Trophoblast cell (in vitro differentiated cells and primary cell): ENCODE data around the gene GPR21.

ENCODE experiments used
- DNase-seq, 2 donors: peaks; one replicate each; pipeline ENCODE4 v3.0.0-alpha.2; 2016
- H2AFZ ChIP-seq: 2 replicates; pipeline ENCODE4 v1.6.1; 2013; ENCODE audit warnings: low read length, moderate library complexity, mild to moderate bottlenecking; ENCODE audit not compliant: insufficient read depth, poor library complexity
- H2AK5ac ChIP-seq: 2 replicates; pipeline ENCODE4 v1.6.1; 2013; ENCODE audit warnings: mild to moderate bottlenecking, low read length
- H2BK120ac ChIP-seq: 2 replicates; pipeline ENCODE4 v1.6.1; 2013; ENCODE audit warnings: low read length, mild to moderate bottlenecking, moderate library complexity; ENCODE audit not compliant: insufficient read depth, poor library complexity
- H2BK12ac ChIP-seq: 2 replicates; pipeline ENCODE4 v1.6.1; 2013; ENCODE audit warnings: mild to moderate bottlenecking, low read length, moderate library complexity
- H2BK5ac ChIP-seq: 2 replicates; pipeline ENCODE4 v1.6.1; 2013; ENCODE audit warnings: low read length, low read depth, moderate library complexity, mild to moderate bottlenecking; ENCODE audit not compliant: poor library complexity
- H3K14ac ChIP-seq: 2 replicates; pipeline ENCODE4 v1.6.1; 2013; ENCODE audit warnings: mild to moderate bottlenecking, low read length
- H3K18ac ChIP-seq: 2 replicates; pipeline ENCODE4 v1.6.1; 2013; ENCODE audit warnings: mild to moderate bottlenecking, low read length
- H3K23ac ChIP-seq: 2 replicates; pipeline ENCODE4 v1.6.1; 2013; ENCODE audit warnings: low read length
- H3K27ac ChIP-seq: 2 replicates; pipeline ENCODE4 v1.5.1; 2013; ENCODE audit warnings: low read depth, mild to moderate bottlenecking, inconsistent platforms, low read length, moderate library complexity
- H3K27me3 ChIP-seq: 2 replicates; pipeline ENCODE4 v1.6.1; 2013; ENCODE audit warnings: inconsistent platforms, mild to moderate bottlenecking, low read length, moderate library complexity; ENCODE audit not compliant: insufficient read depth
- H3K36me3 ChIP-seq, 2 experiments: 1 replicate in 1 of 2; 2 replicates in 1 of 2; pipeline ENCODE4 v1.6.1; 2013; ENCODE audit warnings: low read length in 2 of 2, mild to moderate bottlenecking in 2 of 2, moderate library complexity in 1 of 2; ENCODE audit not compliant: insufficient read depth in 2 of 2, control insufficient read depth in 1 of 2
- H3K4ac ChIP-seq: 2 replicates; pipeline ENCODE4 v1.6.1; 2013; ENCODE audit warnings: low read depth, mild to moderate bottlenecking, low read length, moderate library complexity
- H3K4me1 ChIP-seq, 2 experiments: 1 replicate in 1 of 2; 2 replicates in 1 of 2; pipeline ENCODE4 v1.6.1; 2013; ENCODE audit warnings: low read length in 2 of 2, mild to moderate bottlenecking in 2 of 2, moderate library complexity in 1 of 2; ENCODE audit not compliant: insufficient read depth in 2 of 2, control insufficient read depth in 1 of 2
- H3K4me2 ChIP-seq: 2 replicates; pipeline ENCODE4 v1.6.1; 2013; ENCODE audit warnings: inconsistent platforms, mild to moderate bottlenecking, low read length, moderate library complexity
- H3K4me3 ChIP-seq: 2 replicates; pipeline ENCODE4 v1.5.1; 2013; ENCODE audit warnings: mild to moderate bottlenecking, low read depth, low read length, inconsistent platforms
- H3K79me1 ChIP-seq: one replicate; pipeline ENCODE4 v1.6.1; 2013; ENCODE audit warnings: low read length
- H3K79me2 ChIP-seq: 2 replicates; pipeline ENCODE4 v1.6.1; 2013; ENCODE audit warnings: low read length, mild to moderate bottlenecking; ENCODE audit not compliant: control insufficient read depth, insufficient read depth, poor library complexity
- H3K9ac ChIP-seq: 2 replicates; pipeline ENCODE4 v1.6.1; 2013; ENCODE audit warnings: mild to moderate bottlenecking, low read length
- H3K9me3 ChIP-seq: 2 replicates; pipeline ENCODE4 v1.6.1; 2013; ENCODE audit warnings: low read depth, mild to moderate bottlenecking, control low read depth, inconsistent platforms, low read length; ENCODE audit not compliant: insufficient read depth
- H4K12ac ChIP-seq: 2 replicates; pipeline ENCODE4 v1.6.1; 2013; ENCODE audit warnings: low read depth, mild to moderate bottlenecking, low read length, moderate library complexity
- H4K8ac ChIP-seq: 2 replicates; pipeline ENCODE4 v1.6.1; 2013; ENCODE audit warnings: low read depth, mild to moderate bottlenecking, low read length, moderate library complexity
- H4K91ac ChIP-seq: one replicate; pipeline ENCODE4 v1.6.1; 2013; ENCODE audit warnings: low read depth, mild to moderate bottlenecking, low read length, moderate library complexity
- WGBS: extraction: QIAGEN DNeasy Blood & Tissue Kit; methylation state at CpG from one replicate; pipeline ENCODE4 v1.1.7; 2013; ENCODE audit warnings: missing lambda C conversion rate; ENCODE audit not compliant: insufficient read length, insufficient coverage; ENCODE audit errors: extremely low coverage; 5-methylcytosine and 5-hydroxymethylcytosine counted together

GPR21 gene

DNA sequence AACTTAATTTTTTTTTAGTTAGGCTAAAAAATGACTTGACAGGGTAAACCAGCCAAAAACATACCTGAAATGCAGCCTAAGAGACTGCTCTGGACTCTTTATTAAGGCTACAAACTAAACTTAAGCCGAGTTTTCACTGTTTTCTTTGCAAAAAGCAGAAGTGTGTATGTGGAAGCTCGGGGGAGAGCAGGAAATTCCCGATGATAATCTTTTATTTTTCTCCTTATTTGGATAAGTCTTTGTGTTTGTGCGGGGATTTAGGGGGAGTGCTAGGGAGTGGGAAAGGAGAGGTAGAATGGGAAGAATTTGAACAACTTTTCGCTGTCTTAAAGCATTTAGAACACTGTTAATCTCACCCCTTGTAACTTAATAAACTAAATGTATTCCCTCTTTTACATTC, 30.7 kb upstream of the GPR21 start:
- no peak for DNase-seq
- Histone ChIP-seq H3K27ac (no peak overlapping the region), H3K4ac (no peak overlapping the region), H3K27me3 (no peaks in the 10 kb centered on the region), H2AFZ (no peak overlapping the region), H3K79me1 (no peaks in the 10 kb centered on the region), H3K23ac (no peak overlapping the region), H4K12ac (no peak overlapping the region), H4K8ac (no peak overlapping the region), H2BK120ac (no peak overlapping the region), H2BK5ac (no peak overlapping the region), H3K18ac (no peak overlapping the region), H3K4me1 (no peaks in the 10 kb centered on the region), H3K4me3 (no peak overlapping the region), H3K36me3 (peaks cover 2 to 7% of the 10 kb centered on the region in 2 experiments), H2AK5ac (no peak overlapping the region), H3K14ac (no peak overlapping the region), H3K9me3 (no peaks in the 10 kb centered on the region), H3K79me2 (no peaks in the 10 kb centered on the region), H4K91ac (no peak overlapping the region), H2BK12ac (no peak overlapping the region), H3K9ac (no peak overlapping the region), H3K4me2 (no peak overlapping the region)
- no CpG with 5 or more reads among the region's 5 CpGs for WGBS

DNA sequence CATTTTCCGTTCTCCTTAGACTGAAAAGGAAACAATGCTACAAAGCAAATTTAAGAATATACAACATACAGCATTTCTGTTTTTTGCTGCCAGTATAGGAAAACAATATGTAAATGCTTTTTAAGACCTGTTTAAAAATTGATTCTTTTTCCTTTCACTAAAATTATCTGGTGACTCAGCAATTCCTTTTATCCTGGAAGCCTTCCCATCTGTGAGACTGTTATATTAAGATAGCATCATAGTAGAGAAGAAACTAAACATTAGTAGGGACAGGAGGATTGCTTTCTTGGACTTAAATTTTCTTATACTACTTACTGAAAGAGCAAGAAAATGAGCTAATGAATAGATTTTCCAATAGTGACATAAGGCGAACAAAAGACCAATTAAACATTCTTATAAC, 30.0 kb upstream of the GPR21 start:
- no peak overlapping the region for H3K18ac ChIP-seq
- WGBS, result no CpG with 5 or more reads among the region's 2 CpGs
- H4K8ac ChIP-seq, result no peak overlapping the region
- no peak for DNase-seq
- no peaks in the 10 kb centered on the region for H3K27me3 ChIP-seq
- no peaks in the 10 kb centered on the region for H3K4me1 ChIP-seq
- no peak overlapping the region for H3K9ac ChIP-seq
- no peak overlapping the region for H2AK5ac ChIP-seq
- H2AFZ ChIP-seq, result no peak overlapping the region
- H3K4me2 ChIP-seq, result no peak overlapping the region
- no peak overlapping the region for H3K23ac ChIP-seq
- no peak overlapping the region for H3K14ac ChIP-seq
- H3K4me3 ChIP-seq, result no peak overlapping the region
- peaks cover 0 to 7% of the 10 kb centered on the region in 2 experiments for H3K36me3 ChIP-seq
- no peak overlapping the region for H2BK12ac ChIP-seq
- no peaks in the 10 kb centered on the region for H3K79me1 ChIP-seq
- no peak overlapping the region for H4K12ac ChIP-seq
- no peak overlapping the region for H2BK5ac ChIP-seq
- H3K4ac ChIP-seq, result no peak overlapping the region
- H3K9me3 ChIP-seq, result no peaks in the 10 kb centered on the region
- no peak overlapping the region for H2BK120ac ChIP-seq
- no peaks in the 10 kb centered on the region for H3K79me2 ChIP-seq
- H4K91ac ChIP-seq, result no peak overlapping the region
- H3K27ac ChIP-seq, result no peak overlapping the region

DNA sequence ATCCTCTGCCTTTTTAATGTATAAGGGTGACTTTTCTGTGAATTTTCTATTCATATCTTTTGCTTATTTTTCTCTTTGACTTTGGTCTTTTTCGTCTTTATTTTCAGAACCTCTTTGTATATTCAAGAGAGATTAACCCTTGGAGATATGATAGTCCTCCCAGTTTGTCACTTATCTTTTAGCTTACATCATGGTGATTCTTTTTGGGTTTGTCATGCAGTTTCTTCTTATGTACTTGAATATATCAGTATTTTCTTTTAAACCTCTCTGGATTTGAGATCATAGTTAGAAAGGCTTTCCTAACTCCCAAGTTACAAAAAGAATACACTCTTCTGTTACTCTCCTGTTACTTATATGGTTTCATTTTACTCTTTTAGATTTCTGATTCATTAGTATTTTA, 27.5 kb upstream of the GPR21 start:
- Histone ChIP-seq H3K27me3 (no peaks in the 10 kb centered on the region), H3K18ac (no peak overlapping the region), H4K8ac (no peak overlapping the region), H2AK5ac (no peak overlapping the region), H3K4me3 (no peak overlapping the region), H3K27ac (no peak overlapping the region), H3K23ac (no peak overlapping the region), H2BK120ac (no peak overlapping the region), H3K79me2 (no peaks in the 10 kb centered on the region), H3K4ac (no peak overlapping the region), H3K4me2 (no peak overlapping the region), H3K9me3 (no peaks in the 10 kb centered on the region), H2AFZ (no peak overlapping the region), H3K4me1 (no peaks in the 10 kb centered on the region), H3K14ac (no peak overlapping the region), H4K12ac (no peak overlapping the region), H3K9ac (no peak overlapping the region), H3K79me1 (no peaks in the 10 kb centered on the region), H2BK12ac (no peak overlapping the region), H3K36me3 (peaks cover 2 to 3% of the 10 kb centered on the region in 2 experiments), H2BK5ac (no peak overlapping the region), H4K91ac (no peak overlapping the region)
- no peak for DNase-seq
- WGBS, result no CpG with 5 or more reads among the region's 1 CpG

DNA sequence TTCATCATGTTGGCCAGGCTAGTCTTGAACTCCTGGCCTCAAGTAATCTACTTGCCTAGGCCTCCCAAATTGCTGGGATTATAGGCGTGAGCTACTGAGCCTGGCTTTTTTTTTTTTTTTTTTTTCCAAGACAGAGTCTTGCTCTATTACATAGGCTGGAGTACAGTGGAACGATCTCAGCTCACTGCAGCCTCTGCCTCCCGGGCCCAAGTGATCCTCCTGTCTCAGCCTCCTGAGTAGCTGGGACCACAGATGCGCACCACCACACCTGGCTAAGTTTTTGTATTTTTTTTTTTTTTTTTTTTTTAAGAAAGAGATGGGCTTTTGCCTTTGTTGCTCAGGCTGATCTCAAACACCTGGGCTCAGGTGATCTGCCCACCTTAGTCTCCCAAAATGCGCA, 26.2 kb upstream of the GPR21 start:
- H2BK5ac ChIP-seq, result no peak overlapping the region
- H3K4me3 ChIP-seq, result no peak overlapping the region
- no peak overlapping the region for H4K12ac ChIP-seq
- H4K8ac ChIP-seq, result no peak overlapping the region
- no peaks in the 10 kb centered on the region for H3K79me2 ChIP-seq
- H3K27ac ChIP-seq, result no peak overlapping the region
- DNase-seq, result no peak
- no peak overlapping the region for H2BK120ac ChIP-seq
- H3K4me1 ChIP-seq, result no peaks in the 10 kb centered on the region
- H3K27me3 ChIP-seq, result no peaks in the 10 kb centered on the region
- H3K4ac ChIP-seq, result no peak overlapping the region
- WGBS, result no CpG with 5 or more reads among the region's 5 CpGs
- no peaks in the 10 kb centered on the region for H3K79me1 ChIP-seq
- H3K9me3 ChIP-seq, result no peaks in the 10 kb centered on the region
- H3K23ac ChIP-seq, result no peak overlapping the region
- no peak overlapping the region for H2AK5ac ChIP-seq
- H3K36me3 ChIP-seq, result peaks cover 2 to 7% of the 10 kb centered on the region in 2 experiments
- H3K14ac ChIP-seq, result no peak overlapping the region
- no peak overlapping the region for H3K4me2 ChIP-seq
- H3K18ac ChIP-seq, result no peak overlapping the region
- no peak overlapping the region for H4K91ac ChIP-seq
- H2BK12ac ChIP-seq, result no peak overlapping the region
- H2AFZ ChIP-seq, result no peak overlapping the region
- no peak overlapping the region for H3K9ac ChIP-seq
